ENCODE measurements around the gene IFNGR1.

DNA sequence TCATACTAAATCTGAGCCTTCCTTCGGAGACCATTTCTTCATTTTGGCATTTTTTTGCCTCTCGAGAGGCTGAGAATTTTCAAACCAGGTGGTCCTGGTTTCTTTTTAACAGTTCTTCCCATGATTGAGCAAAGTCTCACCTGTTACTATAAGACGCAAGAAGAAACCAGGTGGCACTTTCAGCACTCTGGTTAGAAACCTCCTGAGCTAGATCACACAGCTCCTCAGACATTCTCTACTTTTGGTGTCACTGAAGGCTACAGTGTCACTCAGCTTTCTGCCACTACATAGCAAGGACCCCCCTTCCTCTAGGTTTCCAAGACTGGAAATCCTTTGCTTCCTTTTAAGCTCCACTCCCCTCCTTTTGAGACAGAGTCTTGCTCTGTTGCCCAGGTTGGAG, 7.3 kb downstream of the IFNGR1 start:
- TF ChIP-seq POLR2AphosphoS5 (IDR thresholded peaks at IDR 0.05; ENCODE audit: low read depth, low read length) (no peak), POLR2A (IDR thresholded peaks at IDR 0.05; ENCODE audit: low read depth, low read length) (no peak), TAF1 (IDR thresholded peaks at IDR 0.05; ENCODE audit: low read depth, low read length) (no peak)

All from GM12891 (cell line).